ENCODE results near the gene NTRK2.

NTRK2 gene

DNA sequence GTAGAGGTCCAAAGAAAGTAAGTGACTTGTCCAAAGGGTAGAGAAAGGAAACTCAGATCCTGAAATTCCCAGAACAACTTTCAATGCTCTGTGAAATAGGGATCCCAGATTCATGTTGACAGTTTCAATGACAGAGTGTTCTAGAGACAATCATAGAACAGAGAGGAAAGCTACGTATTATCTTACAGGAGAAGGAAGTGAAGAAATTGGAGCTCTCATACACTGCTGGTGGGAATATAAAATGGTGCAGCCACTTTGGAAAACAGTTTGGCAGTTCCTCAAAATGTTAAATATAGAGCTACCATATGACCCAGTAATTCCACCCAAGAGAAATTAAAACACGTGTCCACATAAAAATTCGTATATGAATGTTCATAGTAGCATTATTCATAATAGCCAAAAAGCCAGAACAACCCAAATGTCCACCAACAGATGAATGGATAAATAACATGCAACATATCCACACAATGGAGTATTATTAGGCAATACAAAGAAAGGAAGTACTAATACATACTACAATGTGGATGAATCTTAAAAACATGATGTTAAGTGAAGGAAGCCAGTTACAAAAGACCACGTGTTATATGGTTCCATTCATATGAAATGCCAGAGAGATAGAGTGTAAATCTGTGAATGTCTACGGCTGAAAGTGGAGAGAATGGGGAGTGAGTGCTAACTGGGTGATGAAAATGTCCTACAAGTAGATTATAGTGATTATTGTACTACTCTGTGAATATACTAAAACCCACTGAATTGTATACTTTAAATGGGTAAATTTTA lies 197.1 kb downstream of the NTRK2 start:
- no peak overlapping the region for H3K4me3 ChIP-seq (ENCODE audit: low read depth, low read length)
- TF ChIP-seq, protein P1, sequence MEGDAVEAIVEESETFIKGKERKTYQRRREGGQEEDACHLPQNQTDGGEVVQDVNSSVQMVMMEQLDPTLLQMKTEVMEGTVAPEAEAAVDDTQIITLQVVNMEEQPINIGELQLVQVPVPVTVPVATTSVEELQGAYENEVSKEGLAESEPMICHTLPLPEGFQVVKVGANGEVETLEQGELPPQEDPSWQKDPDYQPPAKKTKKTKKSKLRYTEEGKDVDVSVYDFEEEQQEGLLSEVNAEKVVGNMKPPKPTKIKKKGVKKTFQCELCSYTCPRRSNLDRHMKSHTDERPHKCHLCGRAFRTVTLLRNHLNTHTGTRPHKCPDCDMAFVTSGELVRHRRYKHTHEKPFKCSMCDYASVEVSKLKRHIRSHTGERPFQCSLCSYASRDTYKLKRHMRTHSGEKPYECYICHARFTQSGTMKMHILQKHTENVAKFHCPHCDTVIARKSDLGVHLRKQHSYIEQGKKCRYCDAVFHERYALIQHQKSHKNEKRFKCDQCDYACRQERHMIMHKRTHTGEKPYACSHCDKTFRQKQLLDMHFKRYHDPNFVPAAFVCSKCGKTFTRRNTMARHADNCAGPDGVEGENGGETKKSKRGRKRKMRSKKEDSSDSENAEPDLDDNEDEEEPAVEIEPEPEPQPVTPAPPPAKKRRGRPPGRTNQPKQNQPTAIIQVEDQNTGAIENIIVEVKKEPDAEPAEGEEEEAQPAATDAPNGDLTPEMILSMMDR (conservative IDR thresholded peaks at IDR 0.05; ENCODE audit: low read depth, low read length): no peak
- DNase-seq (ENCODE audit: low read depth): no peak

DNA sequence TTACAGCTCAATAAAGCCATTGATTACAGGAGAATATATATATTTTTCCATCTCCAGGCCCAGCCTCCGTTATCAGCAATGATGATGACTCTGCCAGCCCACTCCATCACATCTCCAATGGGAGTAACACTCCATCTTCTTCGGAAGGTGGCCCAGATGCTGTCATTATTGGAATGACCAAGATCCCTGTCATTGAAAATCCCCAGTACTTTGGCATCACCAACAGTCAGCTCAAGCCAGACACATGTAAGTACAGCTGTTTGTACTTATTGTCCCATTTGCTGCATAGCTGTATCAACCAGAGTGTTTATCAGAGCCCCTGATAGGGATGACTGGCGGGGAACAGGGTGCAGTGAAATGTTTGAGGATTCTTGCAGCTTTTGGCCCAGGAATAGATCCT lies 197.7 kb downstream of the NTRK2 start:
- TF ChIP-seq, protein P1 (conservative IDR thresholded peaks at IDR 0.05; ENCODE audit: low read depth, low read length): no peak
- no peak for DNase-seq (ENCODE audit: low read depth)
- H3K4me3 ChIP-seq (ENCODE audit: low read depth, low read length): no peak overlapping the region

DNA sequence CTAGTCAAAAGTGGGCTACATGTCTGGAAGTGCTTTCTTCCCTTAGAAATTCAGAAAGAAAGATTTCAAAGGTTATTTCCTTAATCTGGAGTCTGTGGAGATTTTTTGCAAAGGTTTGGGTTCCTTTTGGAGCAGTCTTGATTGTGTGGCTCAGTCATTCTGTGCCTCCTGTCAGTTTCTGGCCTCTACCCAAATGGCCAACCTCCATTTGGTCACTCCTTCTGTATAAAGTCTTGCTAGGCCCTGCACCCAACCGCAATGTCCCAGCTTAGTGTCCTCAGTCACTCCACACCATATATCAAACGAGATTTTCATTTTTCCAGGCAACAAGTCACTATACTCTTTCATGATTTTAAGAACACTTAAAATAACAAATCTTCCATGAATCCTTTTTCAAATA lies 199.6 kb downstream of the NTRK2 start:
- no peak for DNase-seq (ENCODE audit: low read depth)
- no peak overlapping the region for H3K4me3 ChIP-seq (ENCODE audit: low read depth, low read length)
- TF ChIP-seq, protein P1 (conservative IDR thresholded peaks at IDR 0.05; ENCODE audit: low read depth, low read length): no peak

DNA sequence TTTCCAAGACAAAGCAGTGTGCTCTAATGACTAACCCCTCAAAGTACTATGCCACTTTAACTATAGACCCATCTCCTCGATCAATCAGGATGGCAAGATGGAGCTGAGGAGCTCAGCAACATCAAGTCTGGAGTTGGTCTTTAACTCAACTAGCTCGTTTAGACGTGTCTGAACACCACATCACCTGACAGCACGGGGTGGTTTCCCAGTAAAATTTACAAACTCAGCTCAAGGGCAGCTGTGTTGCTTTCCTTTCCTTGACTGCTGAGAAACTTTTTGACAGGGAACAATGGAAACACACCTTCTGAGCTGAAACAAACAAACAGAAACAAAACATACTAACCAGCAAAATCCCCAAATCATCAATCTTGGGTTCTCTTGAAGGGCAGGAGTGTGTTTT lies 202.5 kb downstream of the NTRK2 start:
- H3K4me3 ChIP-seq (ENCODE audit: low read depth, low read length): no peak overlapping the region
- no peak for DNase-seq (ENCODE audit: low read depth)
- TF ChIP-seq, protein P1 (conservative IDR thresholded peaks at IDR 0.05; ENCODE audit: low read depth, low read length): no peak

DNA sequence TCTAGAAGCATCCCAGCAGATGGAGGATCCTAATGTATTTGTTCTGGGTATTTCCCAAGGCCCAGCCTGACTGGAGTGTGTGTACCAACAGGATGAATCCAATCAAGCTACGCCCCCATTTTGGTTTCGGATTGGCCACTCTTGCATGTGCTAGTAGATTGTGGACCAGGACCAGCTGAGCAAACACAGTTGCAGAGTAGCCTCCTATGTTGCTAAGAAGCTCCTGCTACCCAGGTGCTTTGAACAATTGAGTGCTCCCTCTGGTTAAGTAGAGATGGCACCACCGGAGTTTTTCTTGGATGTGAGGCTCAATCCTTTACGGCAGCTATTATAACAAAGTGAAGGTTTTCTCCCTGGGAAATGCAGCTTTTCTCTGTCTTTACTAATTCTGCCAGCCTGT lies 204.5 kb downstream of the NTRK2 start:
- no peak overlapping the region for H3K4me3 ChIP-seq (ENCODE audit: low read depth, low read length)
- TF ChIP-seq, protein P1 (conservative IDR thresholded peaks at IDR 0.05; ENCODE audit: low read depth, low read length): no peak

DNA sequence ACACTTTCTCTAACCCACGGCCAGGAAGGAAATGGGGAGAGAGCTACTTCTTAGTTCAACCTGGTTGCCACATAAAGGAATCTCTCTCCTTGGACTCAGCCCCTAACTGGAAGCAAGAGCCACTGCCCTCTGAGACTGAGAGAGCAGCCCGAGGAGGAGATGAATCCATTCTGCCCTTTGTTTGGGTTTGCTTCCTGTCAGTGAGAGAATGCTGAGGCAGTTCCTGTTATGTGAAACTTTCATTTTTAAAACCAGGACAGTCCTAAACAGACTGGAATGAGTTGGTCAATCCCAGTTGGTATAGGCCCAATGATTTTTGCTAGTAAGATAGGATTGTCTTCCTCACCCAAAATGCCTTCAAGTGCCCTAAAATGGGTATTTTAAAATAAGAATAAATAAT lies 205.1 kb downstream of the NTRK2 start:
- no peak for DNase-seq (ENCODE audit: low read depth)
- TF ChIP-seq, protein P1 (conservative IDR thresholded peaks at IDR 0.05; ENCODE audit: low read depth, low read length): no peak
- H3K4me3 ChIP-seq (ENCODE audit: low read depth, low read length): no peak overlapping the region

More for the DNA sequence above, 204.5 kb downstream of the NTRK2 start:
- no peak for DNase-seq (ENCODE audit: low read depth)

DNA sequence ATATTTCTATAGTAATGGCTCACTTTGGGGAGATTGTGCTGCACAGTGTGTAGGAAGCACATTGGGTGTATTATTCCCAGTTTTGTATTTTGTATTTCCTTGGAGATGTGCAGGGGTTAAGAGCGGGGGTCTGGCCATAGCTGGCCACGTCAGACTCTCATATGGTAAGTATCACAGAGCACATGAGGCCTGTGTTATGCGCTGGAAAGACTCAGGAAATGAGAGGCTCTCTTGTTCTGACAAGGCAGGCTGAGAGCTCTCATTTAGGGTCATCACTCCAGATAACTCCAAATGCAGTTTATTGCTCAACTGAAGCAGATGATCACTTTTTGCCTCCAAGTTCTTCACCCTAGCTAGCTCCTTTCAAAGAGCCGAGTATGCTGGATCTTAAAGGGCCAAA lies 205.7 kb downstream of the NTRK2 start:
- H3K4me3 ChIP-seq (ENCODE audit: low read depth, low read length): no peak overlapping the region
- no peak for DNase-seq (ENCODE audit: low read depth)
- TF ChIP-seq, protein P1 (conservative IDR thresholded peaks at IDR 0.05; ENCODE audit: low read depth, low read length): no peak
